ENCODE results near the gene FAM170B.

The FAM170B gene

GRCh38 chr10:49086889-49087288, 46.9 kb downstream of the FAM170B start:
- Histone ChIP-seq H4K20me1 (ENCODE audit: control insufficient read depth, insufficient read depth, low read depth, low read length) (no peaks in the 10 kb centered on the region), H3F3A (ENCODE audit: control insufficient read depth, insufficient read depth) (no peaks in the 10 kb centered on the region), H3K9me3 (ENCODE audit: control insufficient read depth, insufficient read depth, low read length) (0 out of 2 replicates have a peak, but pooled peaks cover 3% of the 10 kb centered on the region), H3K4me2 (ENCODE audit: low read length) (no peak overlapping the region), H3K27ac (ENCODE audit: low read depth, low read length) (no peak overlapping the region), H3K79me2 (ENCODE audit: control insufficient read depth, low read length) (no peaks in the 10 kb centered on the region), H3K9me2 (replicated peaks; ENCODE audit: control insufficient read depth, low read length) (no peaks in the 10 kb centered on the region), H3K4me3 (ENCODE audit: low read length) (no peak overlapping the region), H3K27me3 (ENCODE audit: control insufficient read depth, low read length) (0 out of 2 replicates have a peak, but pooled peaks cover 3% of the 10 kb centered on the region), H3K36me3 (ENCODE audit: control insufficient read depth, low read length) (no peaks in the 10 kb centered on the region), H3K4me1 (ENCODE audit: control insufficient read depth, low read length) (no peaks in the 10 kb centered on the region)
- TF ChIP-seq EZH2phosphoT487 (IDR thresholded peaks at IDR 0.05; ENCODE audit: borderline replicate concordance, low read length) (no peak), CTCF (IDR thresholded peaks at IDR 0.05; ENCODE audit: low read depth, low read length, poor library complexity, severe bottlenecking) (no peak)

- Histone ChIP-seq H3K4me1 (ENCODE audit: control insufficient read depth, low read length) (no peaks in the 10 kb centered on the region), H3K4me2 (ENCODE audit: low read length) (no peak overlapping the region), H3K27me3 (ENCODE audit: control insufficient read depth, low read length) (peaks cover 7% of the 10 kb centered on the region), H3F3A (ENCODE audit: control insufficient read depth, insufficient read depth) (no peaks in the 10 kb centered on the region), H3K36me3 (ENCODE audit: control insufficient read depth, low read length) (no peaks in the 10 kb centered on the region), H3K4me3 (ENCODE audit: low read length) (no peak overlapping the region), H3K9me2 (replicated peaks; ENCODE audit: control insufficient read depth, low read length) (no peaks in the 10 kb centered on the region), H4K20me1 (ENCODE audit: control insufficient read depth, insufficient read depth, low read depth, low read length) (no peaks in the 10 kb centered on the region), H3K79me2 (ENCODE audit: control insufficient read depth, low read length) (no peaks in the 10 kb centered on the region), H3K9me3 (ENCODE audit: control insufficient read depth, insufficient read depth, low read length) (0 out of 2 replicates have a peak, but pooled peaks cover 3% of the 10 kb centered on the region), H3K27ac (ENCODE audit: low read depth, low read length) (no peak overlapping the region)
- TF ChIP-seq EZH2phosphoT487 (IDR thresholded peaks at IDR 0.05; ENCODE audit: borderline replicate concordance, low read length) (no peak), CTCF (IDR thresholded peaks at IDR 0.05; ENCODE audit: low read depth, low read length, poor library complexity, severe bottlenecking) (no peak)
Measured at GRCh38 chr10:49083261-49083660, 50.6 kb downstream of the FAM170B start.

GRCh38 chr10:49082766-49083165, 51.1 kb downstream of the FAM170B start:
- no peaks in the 10 kb centered on the region for H3K9me2 ChIP-seq (replicated peaks; ENCODE audit: control insufficient read depth, low read length)
- H3K9me3 ChIP-seq (ENCODE audit: control insufficient read depth, insufficient read depth, low read length) = 0 out of 2 replicates have a peak, but pooled peaks cover 3% of the 10 kb centered on the region
- no peaks in the 10 kb centered on the region for H4K20me1 ChIP-seq (ENCODE audit: control insufficient read depth, insufficient read depth, low read depth, low read length)
- TF ChIP-seq CTCF (IDR thresholded peaks at IDR 0.05; ENCODE audit: low read depth, low read length, poor library complexity, severe bottlenecking) = no peak
- TF ChIP-seq EZH2phosphoT487 (IDR thresholded peaks at IDR 0.05; ENCODE audit: borderline replicate concordance, low read length) = no peak
- no peak overlapping the region for H3K27ac ChIP-seq (ENCODE audit: low read depth, low read length)
- no peaks in the 10 kb centered on the region for H3F3A ChIP-seq (ENCODE audit: control insufficient read depth, insufficient read depth)
- no peaks in the 10 kb centered on the region for H3K36me3 ChIP-seq (ENCODE audit: control insufficient read depth, low read length)
- H3K79me2 ChIP-seq (ENCODE audit: control insufficient read depth, low read length) = no peaks in the 10 kb centered on the region
- no peak overlapping the region for H3K4me2 ChIP-seq (ENCODE audit: low read length)
- H3K4me3 ChIP-seq (ENCODE audit: low read length) = no peak overlapping the region
- no peaks in the 10 kb centered on the region for H3K4me1 ChIP-seq (ENCODE audit: control insufficient read depth, low read length)
- H3K27me3 ChIP-seq (ENCODE audit: control insufficient read depth, low read length) = peaks cover 12% of the 10 kb centered on the region
